RWPE1 (cell line): ENCODE data around the gene SERPINA10.

ENCODE experiments used
- CTCF ChIA-PET: fragments of 350-600 bp; sonication (Branson Sonifier 250); formaldehyde crosslinking; extraction: SDS; loops from one replicate; lab custom pipeline; 2021; lab: Yijun Ruan, JAX
- POLR2A ChIA-PET: fragments of 400-600 bp; formaldehyde crosslinking; extraction: SDS; loops from one replicate; lab custom pipeline; 2020; ENCODE audit warnings: antibody characterized with exemption; ENCODE audit not compliant: low non-redundant PET; lab: Yijun Ruan, JAX
- DNase-seq: peaks from one replicate; pipeline ENCODE4 v3.0.0; 2012; ENCODE audit warnings: low spot score
- H3K27ac ChIP-seq: fragments of 450-650 bp; 2 replicates; pipeline ENCODE4 v1.5.1; 2017
- TF ChIP-seq, protein P1 (sequence below): fragments of 450-650 bp; conservative IDR thresholded peaks from 2 replicates; pipeline ENCODE4 v1.5.1; 2017; ENCODE audit warnings: low read depth, mild to moderate bottlenecking

SERPINA10 gene

DNA sequence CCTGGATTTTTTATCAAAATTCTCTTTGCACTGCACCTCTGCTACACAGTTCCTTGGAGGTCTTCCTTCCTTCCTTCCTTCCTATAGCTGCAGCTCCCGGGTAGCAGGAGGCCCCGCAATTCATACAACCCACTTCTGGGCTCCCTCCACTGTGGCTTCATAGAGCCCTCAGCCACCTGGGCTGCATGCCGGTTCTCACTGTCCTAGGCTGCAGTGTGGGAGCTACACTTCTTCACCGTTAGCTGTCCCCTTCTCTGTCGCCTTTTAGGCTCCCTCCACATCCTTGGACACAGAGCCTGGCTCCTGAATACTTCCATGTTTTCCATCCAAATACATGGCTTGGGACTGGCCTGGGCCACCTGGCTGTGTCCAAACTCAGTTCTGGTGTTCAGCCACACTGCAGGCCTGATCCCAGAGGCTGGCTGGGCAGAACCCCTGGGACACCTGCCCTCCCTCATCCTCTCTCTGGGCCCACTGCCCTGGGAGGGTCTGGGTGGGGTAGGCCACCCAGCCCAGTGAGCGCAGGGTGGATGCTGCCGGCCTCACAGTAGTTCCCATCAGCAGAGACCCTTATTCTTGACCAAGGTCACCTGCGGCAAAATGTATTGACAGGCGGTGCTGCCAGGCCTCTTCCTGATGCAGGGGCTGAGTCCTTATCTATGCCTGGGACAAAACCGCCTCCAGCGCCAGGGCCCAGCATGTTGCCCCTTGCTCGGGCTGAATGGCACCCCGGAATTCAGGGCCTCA lies 1.7 kb downstream of the SERPINA10 start:
- POLR2A ChIA-PET: no interaction called here

GRCh38 chr14:94290197-94290596 lies 2.9 kb downstream of the SERPINA10 start:
- TF ChIP-seq, protein P1, sequence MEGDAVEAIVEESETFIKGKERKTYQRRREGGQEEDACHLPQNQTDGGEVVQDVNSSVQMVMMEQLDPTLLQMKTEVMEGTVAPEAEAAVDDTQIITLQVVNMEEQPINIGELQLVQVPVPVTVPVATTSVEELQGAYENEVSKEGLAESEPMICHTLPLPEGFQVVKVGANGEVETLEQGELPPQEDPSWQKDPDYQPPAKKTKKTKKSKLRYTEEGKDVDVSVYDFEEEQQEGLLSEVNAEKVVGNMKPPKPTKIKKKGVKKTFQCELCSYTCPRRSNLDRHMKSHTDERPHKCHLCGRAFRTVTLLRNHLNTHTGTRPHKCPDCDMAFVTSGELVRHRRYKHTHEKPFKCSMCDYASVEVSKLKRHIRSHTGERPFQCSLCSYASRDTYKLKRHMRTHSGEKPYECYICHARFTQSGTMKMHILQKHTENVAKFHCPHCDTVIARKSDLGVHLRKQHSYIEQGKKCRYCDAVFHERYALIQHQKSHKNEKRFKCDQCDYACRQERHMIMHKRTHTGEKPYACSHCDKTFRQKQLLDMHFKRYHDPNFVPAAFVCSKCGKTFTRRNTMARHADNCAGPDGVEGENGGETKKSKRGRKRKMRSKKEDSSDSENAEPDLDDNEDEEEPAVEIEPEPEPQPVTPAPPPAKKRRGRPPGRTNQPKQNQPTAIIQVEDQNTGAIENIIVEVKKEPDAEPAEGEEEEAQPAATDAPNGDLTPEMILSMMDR: no peak
- CTCF ChIA-PET: no interaction called here
- H3K27ac ChIP-seq: no peak overlapping the region
- no peak for DNase-seq
- POLR2A ChIA-PET: no interaction called here

More for the DNA sequence above, 1.7 kb downstream of the SERPINA10 start:
- TF ChIP-seq, protein P1: no peak
- H3K27ac ChIP-seq: no peak overlapping the region
- no peak for DNase-seq
- CTCF ChIA-PET: no interaction called here

DNA sequence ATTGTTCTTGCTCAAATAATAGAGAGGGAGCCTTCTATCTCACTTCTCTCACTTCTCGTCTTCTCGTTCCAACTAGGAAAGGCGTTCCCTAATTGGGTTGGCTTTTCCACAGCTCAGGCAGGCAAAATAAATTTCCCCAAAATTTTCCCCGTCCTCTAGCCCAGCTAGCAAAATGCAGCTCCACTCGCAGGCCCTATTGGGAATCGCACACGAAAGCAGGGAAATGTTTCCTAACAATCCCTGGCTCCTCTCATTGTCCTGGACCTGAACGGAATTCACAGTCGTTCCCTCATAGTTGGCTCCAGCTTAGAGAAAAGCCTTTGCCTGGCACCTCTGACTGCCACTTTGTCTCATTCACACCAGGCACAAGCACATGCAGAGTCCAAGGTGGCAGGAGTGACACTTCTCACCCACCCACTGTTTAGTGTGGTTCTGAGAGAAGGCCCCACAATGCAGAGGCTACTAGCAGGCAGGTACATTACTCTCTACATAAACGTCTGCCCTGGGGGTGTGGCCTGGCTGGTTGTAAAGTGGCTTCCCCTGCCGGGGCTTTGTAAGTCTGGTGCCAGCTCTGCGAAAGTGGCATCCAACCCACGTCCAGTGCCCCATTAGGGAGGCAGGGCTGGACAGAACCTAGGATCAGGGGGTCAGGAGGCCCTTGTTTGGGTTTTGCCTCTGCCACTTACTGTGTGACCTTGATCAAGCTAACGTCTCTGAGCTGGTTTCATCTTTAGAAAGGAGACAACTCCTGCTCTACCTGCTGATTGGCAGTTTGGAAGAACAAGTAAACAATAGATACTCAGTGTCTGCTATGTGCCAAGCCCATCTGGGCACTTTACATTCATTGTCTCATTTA lies 4.2 kb downstream of the SERPINA10 start:
- ChIA-PET POLR2A (no interaction called here), CTCF (no interaction called here)
- TF ChIP-seq, protein P1: no peak
- no peak overlapping the region for H3K27ac ChIP-seq
- no peak for DNase-seq

GRCh38 chr14:94285158-94285557 lies 7.9 kb downstream of the SERPINA10 start:
- TF ChIP-seq, protein P1: no peak
- no peak for DNase-seq
- no peak overlapping the region for H3K27ac ChIP-seq
- POLR2A ChIA-PET: no interaction called here
- CTCF ChIA-PET: no interaction called here

DNA sequence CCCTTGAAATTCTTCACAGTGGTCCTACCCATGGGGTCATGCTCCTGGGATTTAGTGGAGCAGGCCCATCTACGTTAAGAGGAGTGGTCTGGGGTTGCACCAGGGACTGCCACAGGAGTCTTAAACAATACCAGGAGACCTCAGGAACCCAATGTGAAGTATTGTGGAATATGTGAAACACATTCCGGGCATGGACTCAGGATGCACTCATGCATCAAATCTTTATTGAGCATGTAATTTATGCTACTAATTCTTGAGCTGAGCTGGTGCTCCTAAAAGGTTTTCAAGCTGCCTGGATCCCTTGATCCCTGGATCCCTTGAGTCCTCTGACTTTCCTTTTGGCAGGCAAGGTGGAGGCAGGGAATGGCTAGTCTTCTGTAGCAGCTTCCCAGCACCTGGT lies 8.8 kb downstream of the SERPINA10 start:
- ChIA-PET POLR2A (no interaction called here), CTCF (no interaction called here)
- TF ChIP-seq, protein P1: no peak
- no peak for DNase-seq
- no peak overlapping the region for H3K27ac ChIP-seq

GRCh38 chr14:94282991-94283723 lies 9.9 kb downstream of the SERPINA10 start:
- TF ChIP-seq, protein P1: no peak
- no peak overlapping the region for H3K27ac ChIP-seq
- CTCF ChIA-PET: no interaction called here
- POLR2A ChIA-PET: no interaction called here
- DNase-seq: no peak
